Activated CD4-positive, CD25-positive, alpha-beta regulatory T cell treated with anti-CD3 and anti-CD28 coated beads, Interleukin-2, amount 50 U/mL, for 24 hours (primary cell): Measurements from ENCODE around the gene LSAMP.

Source experiments
- ATAC-seq, 2 donors: fragments of 150-1000 bp; cut with Tn5 transposase; one replicate each; pipeline ENCODE4 v1.10.0; 2021; ENCODE audit warnings: mild to moderate bottlenecking in 1 of 2, moderate library complexity in 1 of 2

LSAMP gene

GRCh38 chr3:116000311-116000710, 445.0 kb downstream of the LSAMP start:
- no peak for ATAC-seq

- no peak for ATAC-seq
Observed at GRCh38 chr3:115999613-116000012, 445.7 kb downstream of the LSAMP start.

- no peak for ATAC-seq
Observed at GRCh38 chr3:115999001-115999585, 446.2 kb downstream of the LSAMP start.

GRCh38 chr3:115996420-115997108, 448.7 kb downstream of the LSAMP start:
- ATAC-seq = no peak

GRCh38 chr3:115990669-115991068, 454.6 kb downstream of the LSAMP start:
- no peak for ATAC-seq

- ATAC-seq = no peak
Observed at GRCh38 chr3:115989684-115990421, 455.4 kb downstream of the LSAMP start.

- no peak for ATAC-seq
Observed at GRCh38 chr3:115986555-115987207, 458.6 kb downstream of the LSAMP start.

- ATAC-seq = no peak
Observed at GRCh38 chr3:115982629-115983028, 462.7 kb downstream of the LSAMP start.

- no peak for ATAC-seq
Observed at GRCh38 chr3:115982108-115982507, 463.2 kb downstream of the LSAMP start.

- no peak for ATAC-seq
Observed at GRCh38 chr3:115980709-115981108, 464.6 kb downstream of the LSAMP start.

GRCh38 chr3:115977866-115978265, 467.4 kb downstream of the LSAMP start:
- no peak for ATAC-seq

- ATAC-seq = no peak
Observed at GRCh38 chr3:115975796-115976195, 469.5 kb downstream of the LSAMP start.

GRCh38 chr3:115975353-115975752, 469.9 kb downstream of the LSAMP start:
- ATAC-seq = no peak

- ATAC-seq = no peak
Observed at GRCh38 chr3:115974940-115975339, 470.3 kb downstream of the LSAMP start.

- ATAC-seq = no peak
Observed at GRCh38 chr3:115968871-115969270, 476.4 kb downstream of the LSAMP start.

GRCh38 chr3:115961380-115961779, 483.9 kb downstream of the LSAMP start:
- ATAC-seq = no peak

- no peak for ATAC-seq
Observed at GRCh38 chr3:115960799-115961198, 484.5 kb downstream of the LSAMP start.

GRCh38 chr3:115958526-115958925, 486.8 kb downstream of the LSAMP start:
- ATAC-seq = no peak

- no peak for ATAC-seq
Observed at GRCh38 chr3:115947325-115947724, 498.0 kb downstream of the LSAMP start.

GRCh38 chr3:115943579-115943978, 501.7 kb downstream of the LSAMP start:
- ATAC-seq = no peak

GRCh38 chr3:115937054-115937453, 508.2 kb downstream of the LSAMP start:
- ATAC-seq = no peak

- no peak for ATAC-seq
Observed at GRCh38 chr3:115932807-115933206, 512.5 kb downstream of the LSAMP start.

- no peak for ATAC-seq
Observed at GRCh38 chr3:115931581-115931980, 513.7 kb downstream of the LSAMP start.

- no peak for ATAC-seq
Observed at GRCh38 chr3:115930922-115931321, 514.4 kb downstream of the LSAMP start.
